HL-60 (cell line): ENCODE measurements around the gene TXNRD2.

Experiments
- DNase-seq, 2 experiments: peaks; one replicate each; pipeline ENCODE4 v3.0.0-alpha.2; 2010 to 2020; ENCODE audit warnings: low read depth in 1 of 2, low spot score in 1 of 2
- H3K27ac ChIP-seq: fragments of 250-450 bp; sonication (Bioruptor Pico); replicated peaks from 2 replicates; pipeline ENCODE4 v1.5.1; 2020; ENCODE audit warnings: mild to moderate bottlenecking, moderate library complexity
- H3K27me3 ChIP-seq: fragments of 250-450 bp; sonication (Bioruptor Pico); 2 replicates; pipeline ENCODE4 v1.5.1; 2021; ENCODE audit warnings: mild to moderate bottlenecking, moderate library complexity; ENCODE audit not compliant: insufficient read depth, poor library complexity, severe bottlenecking
- H3K4me3 ChIP-seq: replicated peaks from 2 replicates; pipeline ENCODE4 v1.5.1; 2011; ENCODE audit warnings: mild to moderate bottlenecking, control low read depth, low read length; ENCODE audit not compliant: insufficient read depth
- GABPA ChIP-seq: IDR thresholded peaks from 2 replicates; pipeline ENCODE4 v1.6.1; 2012; ENCODE audit warnings: low read depth
- POLR2AphosphoS5 ChIP-seq: IDR thresholded peaks from 2 replicates; pipeline ENCODE4 v1.6.1; 2012; ENCODE audit warnings: low read depth
- SPI1 ChIP-seq: IDR thresholded peaks from 2 replicates; pipeline ENCODE4 v1.6.1; 2012; ENCODE audit warnings: low read depth, mild to moderate bottlenecking, borderline replicate concordance
- TF ChIP-seq, protein P1 (sequence below): IDR thresholded peaks from 2 replicates; pipeline ENCODE4 v1.6.1; 2012; ENCODE audit warnings: low read depth; ENCODE audit not compliant: insufficient replicate concordance
- TF ChIP-seq, protein P2 (sequence below): IDR thresholded peaks from one replicate; pipeline ENCODE4 v1.5.1; 2011; ENCODE audit warnings: low read length, control low read depth, inconsistent platforms; ENCODE audit not compliant: insufficient read depth

Gene TXNRD2

DNA sequence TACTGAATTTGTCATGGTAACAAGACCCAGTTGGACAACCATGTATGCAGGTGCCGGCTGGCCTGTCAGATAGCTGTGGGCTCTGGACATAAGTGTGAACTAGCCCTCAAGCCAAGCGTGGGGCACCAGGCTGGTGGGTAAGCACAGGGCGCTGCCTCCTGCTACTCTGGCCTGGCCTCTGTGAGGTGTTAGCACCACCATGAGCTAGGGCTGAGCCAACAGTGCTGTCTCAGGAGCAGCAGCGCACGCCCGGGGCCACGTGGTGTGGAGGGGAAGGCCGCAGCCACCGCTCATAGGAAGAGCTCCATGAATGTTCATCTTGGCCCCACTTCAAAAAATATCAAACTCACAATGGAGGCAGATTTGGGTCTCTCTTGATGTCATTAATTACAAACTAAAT lies 51.7 kb downstream of the TXNRD2 start:
- no peak overlapping the region for H3K27ac ChIP-seq
- no peaks in the 10 kb centered on the region for H3K27me3 ChIP-seq
- H3K4me3 ChIP-seq = no peak overlapping the region
- TF ChIP-seq GABPA = no peak
- no peak for TF ChIP-seq POLR2AphosphoS5
- TF ChIP-seq, protein P1, sequence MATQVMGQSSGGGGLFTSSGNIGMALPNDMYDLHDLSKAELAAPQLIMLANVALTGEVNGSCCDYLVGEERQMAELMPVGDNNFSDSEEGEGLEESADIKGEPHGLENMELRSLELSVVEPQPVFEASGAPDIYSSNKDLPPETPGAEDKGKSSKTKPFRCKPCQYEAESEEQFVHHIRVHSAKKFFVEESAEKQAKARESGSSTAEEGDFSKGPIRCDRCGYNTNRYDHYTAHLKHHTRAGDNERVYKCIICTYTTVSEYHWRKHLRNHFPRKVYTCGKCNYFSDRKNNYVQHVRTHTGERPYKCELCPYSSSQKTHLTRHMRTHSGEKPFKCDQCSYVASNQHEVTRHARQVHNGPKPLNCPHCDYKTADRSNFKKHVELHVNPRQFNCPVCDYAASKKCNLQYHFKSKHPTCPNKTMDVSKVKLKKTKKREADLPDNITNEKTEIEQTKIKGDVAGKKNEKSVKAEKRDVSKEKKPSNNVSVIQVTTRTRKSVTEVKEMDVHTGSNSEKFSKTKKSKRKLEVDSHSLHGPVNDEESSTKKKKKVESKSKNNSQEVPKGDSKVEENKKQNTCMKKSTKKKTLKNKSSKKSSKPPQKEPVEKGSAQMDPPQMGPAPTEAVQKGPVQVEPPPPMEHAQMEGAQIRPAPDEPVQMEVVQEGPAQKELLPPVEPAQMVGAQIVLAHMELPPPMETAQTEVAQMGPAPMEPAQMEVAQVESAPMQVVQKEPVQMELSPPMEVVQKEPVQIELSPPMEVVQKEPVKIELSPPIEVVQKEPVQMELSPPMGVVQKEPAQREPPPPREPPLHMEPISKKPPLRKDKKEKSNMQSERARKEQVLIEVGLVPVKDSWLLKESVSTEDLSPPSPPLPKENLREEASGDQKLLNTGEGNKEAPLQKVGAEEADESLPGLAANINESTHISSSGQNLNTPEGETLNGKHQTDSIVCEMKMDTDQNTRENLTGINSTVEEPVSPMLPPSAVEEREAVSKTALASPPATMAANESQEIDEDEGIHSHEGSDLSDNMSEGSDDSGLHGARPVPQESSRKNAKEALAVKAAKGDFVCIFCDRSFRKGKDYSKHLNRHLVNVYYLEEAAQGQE = no peak
- TF ChIP-seq SPI1 = no peak
- TF ChIP-seq, protein P2, sequence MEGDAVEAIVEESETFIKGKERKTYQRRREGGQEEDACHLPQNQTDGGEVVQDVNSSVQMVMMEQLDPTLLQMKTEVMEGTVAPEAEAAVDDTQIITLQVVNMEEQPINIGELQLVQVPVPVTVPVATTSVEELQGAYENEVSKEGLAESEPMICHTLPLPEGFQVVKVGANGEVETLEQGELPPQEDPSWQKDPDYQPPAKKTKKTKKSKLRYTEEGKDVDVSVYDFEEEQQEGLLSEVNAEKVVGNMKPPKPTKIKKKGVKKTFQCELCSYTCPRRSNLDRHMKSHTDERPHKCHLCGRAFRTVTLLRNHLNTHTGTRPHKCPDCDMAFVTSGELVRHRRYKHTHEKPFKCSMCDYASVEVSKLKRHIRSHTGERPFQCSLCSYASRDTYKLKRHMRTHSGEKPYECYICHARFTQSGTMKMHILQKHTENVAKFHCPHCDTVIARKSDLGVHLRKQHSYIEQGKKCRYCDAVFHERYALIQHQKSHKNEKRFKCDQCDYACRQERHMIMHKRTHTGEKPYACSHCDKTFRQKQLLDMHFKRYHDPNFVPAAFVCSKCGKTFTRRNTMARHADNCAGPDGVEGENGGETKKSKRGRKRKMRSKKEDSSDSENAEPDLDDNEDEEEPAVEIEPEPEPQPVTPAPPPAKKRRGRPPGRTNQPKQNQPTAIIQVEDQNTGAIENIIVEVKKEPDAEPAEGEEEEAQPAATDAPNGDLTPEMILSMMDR = no peak
- no peak for DNase-seq

DNA sequence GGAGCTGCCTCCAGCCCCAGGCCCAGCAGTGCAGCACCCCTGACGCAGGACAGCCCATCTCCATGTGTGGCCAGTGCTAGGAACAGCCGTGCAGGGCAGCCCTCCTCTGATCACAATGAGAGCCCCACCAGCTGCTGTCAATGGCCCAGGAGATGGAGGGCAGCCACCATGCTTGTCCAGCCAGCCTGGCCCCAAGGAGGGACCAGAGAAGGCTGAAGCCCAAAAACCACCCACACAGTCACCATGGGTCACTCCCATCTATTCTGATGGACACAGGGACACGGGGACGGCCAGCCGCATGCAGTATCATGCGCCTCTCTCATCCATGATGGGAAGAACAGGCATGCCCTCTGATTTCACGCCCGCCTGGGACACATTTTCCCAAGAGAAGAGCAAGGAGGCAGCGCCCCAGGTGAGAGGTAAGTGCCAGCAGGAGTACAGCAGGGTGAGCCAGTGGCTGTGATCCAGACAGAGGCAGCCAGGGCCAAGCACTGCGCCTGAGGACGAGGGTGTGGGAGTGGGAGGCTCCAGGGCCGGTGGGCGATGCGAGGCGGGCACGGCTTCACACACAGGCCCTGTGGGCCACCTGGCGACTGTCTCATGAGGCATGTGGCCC lies 53.4 kb downstream of the TXNRD2 start:
- Histone ChIP-seq H3K27me3 (no peaks in the 10 kb centered on the region), H3K27ac (peak overlapping the region; percentile 87), H3K4me3 (no peak overlapping the region)
- no peak for TF ChIP-seq GABPA
- TF ChIP-seq, protein P2 = no peak
- no peak for TF ChIP-seq SPI1
- TF ChIP-seq, protein P1 = no peak
- no peak for TF ChIP-seq POLR2AphosphoS5
- DNase-seq = no peak

DNA sequence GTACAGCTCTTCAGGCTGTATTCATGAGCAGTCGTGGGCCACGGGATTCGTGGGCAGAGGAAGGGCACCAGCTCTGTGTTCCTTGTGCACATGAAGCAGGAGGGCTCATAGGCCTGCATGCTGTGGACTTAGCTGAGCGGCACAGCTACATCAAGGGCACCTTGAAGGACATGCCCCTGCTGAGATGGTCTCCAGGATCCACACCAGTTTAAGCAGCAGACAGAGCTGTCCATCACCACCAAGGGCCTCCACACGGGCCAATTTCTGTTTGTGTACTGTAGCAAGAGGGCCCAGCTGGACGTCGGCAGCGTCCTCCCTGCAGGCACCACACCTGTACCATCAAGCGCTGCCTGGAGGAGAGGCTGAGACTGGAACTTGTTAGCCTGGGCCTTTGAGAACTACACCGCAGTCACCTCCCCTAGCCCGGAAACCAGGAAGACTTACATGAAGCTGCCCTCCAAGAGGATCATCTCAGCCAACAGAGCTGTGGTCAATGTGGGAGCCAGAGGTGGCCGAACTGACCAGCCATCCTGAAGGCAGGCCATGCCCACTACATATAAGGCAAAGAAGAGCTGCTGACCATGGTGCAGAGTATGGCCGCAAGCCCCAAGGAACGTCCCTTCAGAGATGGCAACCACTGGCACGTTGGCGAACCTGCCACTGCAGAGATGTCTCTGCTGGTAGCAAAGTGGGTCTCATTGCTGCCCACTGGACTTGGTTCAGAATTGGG lies 54.2 kb downstream of the TXNRD2 start:
- no peak for DNase-seq
- no peaks in the 10 kb centered on the region for H3K27me3 ChIP-seq
- H3K4me3 ChIP-seq = no peak overlapping the region
- TF ChIP-seq POLR2AphosphoS5 = no peak
- no peak for TF ChIP-seq SPI1
- TF ChIP-seq, protein P2 = no peak
- TF ChIP-seq GABPA = no peak
- TF ChIP-seq, protein P1 = no peak
- peak overlapping the region; percentile 87 for H3K27ac ChIP-seq
